Mucosa of rectum (tissue), 2 donors: ENCODE measurements around the gene BHLHA15.

ENCODE experiments used
- H3K27ac ChIP-seq, 2 donors: one replicate each; pipeline ENCODE4 v1.7.0; 2013; ENCODE audit warnings: inconsistent platforms in 2 of 2, low read depth in 2 of 2, low read length in 2 of 2
- H3K27me3 ChIP-seq, 2 donors: one replicate each; pipeline ENCODE4 v1.7.0; 2013; ENCODE audit warnings: low read length in 2 of 2; ENCODE audit not compliant: control insufficient read depth in 2 of 2, insufficient read depth in 2 of 2
- H3K36me3 ChIP-seq, 2 donors: one replicate each; pipeline ENCODE4 v1.7.0; 2013; ENCODE audit warnings: low read length in 2 of 2; ENCODE audit not compliant: control insufficient read depth in 2 of 2, insufficient read depth in 2 of 2
- H3K4me1 ChIP-seq, 2 donors: one replicate each; pipeline ENCODE4 v1.7.0; 2013; ENCODE audit warnings: low read length in 2 of 2, mild to moderate bottlenecking in 1 of 2; ENCODE audit not compliant: control insufficient read depth in 2 of 2, insufficient read depth in 2 of 2
- H3K4me3 ChIP-seq, 2 donors: one replicate each; pipeline ENCODE4 v1.7.0; 2013; ENCODE audit warnings: low read length in 2 of 2
- H3K9ac ChIP-seq, 2 donors: one replicate each; pipeline ENCODE4 v1.7.0; 2013; ENCODE audit warnings: low read length in 2 of 2, low read depth in 1 of 2, mild to moderate bottlenecking in 1 of 2
- H3K9me3 ChIP-seq, 2 donors: one replicate each; pipeline ENCODE4 v1.7.0; 2013; ENCODE audit warnings: low read length in 2 of 2; ENCODE audit not compliant: control insufficient read depth in 2 of 2
- donor health status: healthy.
- donor health status: Normal muscosa, but diverticular disease.

The BHLHA15 gene

DNA sequence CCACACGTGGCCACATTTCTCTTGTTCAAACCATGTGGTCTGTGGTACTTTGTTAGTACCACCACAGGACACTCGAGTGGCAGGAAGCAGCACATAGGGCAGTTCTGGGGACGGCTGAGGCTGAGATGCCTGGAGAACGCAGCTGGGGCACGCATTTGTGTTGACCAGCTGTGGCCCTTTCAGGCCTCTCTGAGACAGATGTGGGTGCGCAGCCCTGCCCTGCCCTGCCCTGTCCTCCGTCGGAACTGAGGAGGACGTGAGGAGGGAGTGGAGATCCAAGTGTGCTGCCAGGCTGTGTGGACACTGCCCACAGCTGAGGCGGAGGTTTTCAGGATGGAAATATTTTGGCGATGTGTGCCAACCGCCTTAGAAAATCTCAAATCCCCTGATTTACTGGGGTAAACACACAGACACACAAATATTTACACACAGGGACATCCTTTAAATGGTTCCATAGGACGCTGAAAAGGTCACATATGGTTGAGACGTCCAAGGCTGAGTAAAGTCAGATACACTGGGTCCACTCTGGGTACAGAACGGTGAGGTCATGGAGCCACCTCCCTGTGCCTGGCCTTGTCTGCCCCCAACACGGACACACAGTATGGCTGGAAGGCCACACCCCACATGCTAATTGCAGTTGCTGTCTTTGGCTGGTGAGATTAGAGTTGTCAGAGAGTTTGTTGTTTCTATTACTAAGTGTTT is 14.8 kb downstream of the BHLHA15 start:
- Histone ChIP-seq H3K27me3 (no peaks in the 10 kb centered on the region), H3K9me3 (no peaks in the 10 kb centered on the region), H3K4me3 (no peak overlapping the region), H3K27ac (no peak overlapping the region), H3K4me1 (no peaks in the 10 kb centered on the region), H3K36me3 (peaks cover 16 to 24% of the 10 kb centered on the region in 2 donors), H3K9ac (no peak overlapping the region)

GRCh38 chr7:98227939-98228338 is 16.7 kb downstream of the BHLHA15 start:
- Histone ChIP-seq H3K9me3 (no peaks in the 10 kb centered on the region), H3K9ac (no peak overlapping the region), H3K27ac (no peak overlapping the region), H3K36me3 (peaks cover 13 to 24% of the 10 kb centered on the region in 2 donors), H3K4me3 (no peak overlapping the region), H3K4me1 (no peaks in the 10 kb centered on the region), H3K27me3 (no peaks in the 10 kb centered on the region)

- Histone ChIP-seq H3K9me3 (no peaks in the 10 kb centered on the region), H3K27ac (no peak overlapping the region), H3K27me3 (no peaks in the 10 kb centered on the region), H3K4me1 (no peaks in the 10 kb centered on the region), H3K36me3 (peaks cover 13 to 24% of the 10 kb centered on the region in 2 donors), H3K9ac (no peak overlapping the region), H3K4me3 (no peak overlapping the region)
Measured at GRCh38 chr7:98228801-98229200, 17.6 kb downstream of the BHLHA15 start.

- Histone ChIP-seq H3K27me3 (no peaks in the 10 kb centered on the region), H3K4me3 (no peak overlapping the region), H3K36me3 (peaks cover 13 to 24% of the 10 kb centered on the region in 2 donors), H3K9ac (no peak overlapping the region), H3K4me1 (no peaks in the 10 kb centered on the region), H3K9me3 (no peaks in the 10 kb centered on the region), H3K27ac (no peak overlapping the region)
Measured at GRCh38 chr7:98229441-98229840, 18.2 kb downstream of the BHLHA15 start.

- H3K36me3 ChIP-seq: peaks cover 15 to 24% of the 10 kb centered on the region in 2 donors
- H3K27ac ChIP-seq: no peak overlapping the region
Measured at GRCh38 chr7:98229991-98230745, 18.9 kb downstream of the BHLHA15 start.

GRCh38 chr7:98230746-98231471 is 19.7 kb downstream of the BHLHA15 start:
- Histone ChIP-seq H3K4me3 (no peak overlapping the region), H3K9me3 (no peaks in the 10 kb centered on the region), H3K4me1 (no peaks in the 10 kb centered on the region), H3K9ac (no peak overlapping the region), H3K27ac (no peak overlapping the region), H3K27me3 (no peaks in the 10 kb centered on the region), H3K36me3 (peaks cover 15 to 21% of the 10 kb centered on the region in 2 donors)

More at GRCh38 chr7:98229991-98230745, 18.9 kb downstream of the BHLHA15 start:
- Histone ChIP-seq H3K9ac (no peak overlapping the region), H3K4me3 (no peak overlapping the region), H3K9me3 (no peaks in the 10 kb centered on the region), H3K4me1 (no peaks in the 10 kb centered on the region), H3K27me3 (no peaks in the 10 kb centered on the region)

DNA sequence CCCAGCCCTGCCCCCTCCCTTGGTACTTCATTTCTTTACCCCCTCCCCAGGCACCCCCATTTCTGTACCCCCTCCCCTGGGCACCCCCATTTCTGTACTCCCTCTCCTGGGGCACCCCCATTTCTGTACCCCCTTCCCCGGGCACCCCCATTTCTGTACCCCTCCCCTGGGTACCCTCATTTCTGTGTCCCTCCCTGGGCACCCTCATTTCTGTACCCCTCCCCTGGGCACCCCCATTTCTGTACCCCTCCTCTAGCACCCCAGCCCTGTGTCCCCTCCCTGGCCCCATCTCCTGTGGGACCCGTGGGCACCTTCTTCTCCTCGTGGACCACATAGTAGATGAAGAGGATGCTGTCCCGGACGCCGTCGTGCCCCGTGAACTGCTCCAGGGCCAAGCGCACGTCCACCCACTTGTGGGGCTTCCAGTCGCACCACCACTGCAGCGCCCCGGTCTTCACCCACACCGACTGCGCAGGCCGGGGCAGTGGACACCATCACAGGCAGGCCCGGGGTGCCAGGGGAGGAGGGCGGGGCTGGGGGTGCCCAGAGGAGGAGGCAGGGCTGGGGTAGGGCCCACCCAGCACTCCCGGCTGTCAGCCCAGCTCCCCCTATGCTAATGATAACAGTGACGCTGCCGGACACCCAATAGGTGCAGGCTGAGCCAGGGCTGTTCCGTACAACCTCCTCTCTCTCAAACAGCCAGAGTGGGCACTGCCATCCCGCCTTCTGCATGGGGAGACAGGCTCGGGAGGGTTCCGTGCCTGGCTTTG is 20.4 kb downstream of the BHLHA15 start:
- no peaks in the 10 kb centered on the region for H3K27me3 ChIP-seq
- H3K27ac ChIP-seq: no peak overlapping the region
- H3K4me3 ChIP-seq: no peak overlapping the region
- H3K4me1 ChIP-seq: no peaks in the 10 kb centered on the region
- H3K36me3 ChIP-seq: peaks cover 11 to 19% of the 10 kb centered on the region in 2 donors
- H3K9ac ChIP-seq: no peak overlapping the region
- H3K9me3 ChIP-seq: no peaks in the 10 kb centered on the region

DNA sequence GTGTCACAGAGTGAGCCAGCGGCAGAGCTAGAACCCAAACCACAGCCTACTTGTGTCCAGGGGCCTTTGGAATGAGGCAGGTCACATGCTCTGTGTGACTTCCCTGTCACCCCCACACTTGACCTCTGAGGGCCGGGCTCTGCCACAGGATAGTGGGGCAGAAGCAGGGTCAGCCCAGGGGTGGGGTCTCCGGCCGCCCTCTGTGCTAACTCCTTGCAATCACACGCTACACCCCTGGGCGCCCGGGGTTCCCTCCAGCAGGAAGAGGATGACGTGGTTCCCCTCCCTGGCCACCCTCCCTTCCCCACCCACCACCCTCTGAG is 21.0 kb downstream of the BHLHA15 start:
- Histone ChIP-seq H3K27ac (no peak overlapping the region), H3K9me3 (no peaks in the 10 kb centered on the region), H3K27me3 (no peaks in the 10 kb centered on the region), H3K36me3 (peaks cover 11 to 19% of the 10 kb centered on the region in 2 donors), H3K4me3 (no peak overlapping the region), H3K9ac (no peak overlapping the region), H3K4me1 (no peaks in the 10 kb centered on the region)

GRCh38 chr7:98232799-98233198 is 21.6 kb downstream of the BHLHA15 start:
- H3K4me1 ChIP-seq: no peaks in the 10 kb centered on the region
- H3K27me3 ChIP-seq: no peaks in the 10 kb centered on the region
- no peaks in the 10 kb centered on the region for H3K9me3 ChIP-seq
- peaks cover 12 to 19% of the 10 kb centered on the region in 2 donors for H3K36me3 ChIP-seq
- no peak overlapping the region for H3K9ac ChIP-seq
- no peak overlapping the region for H3K4me3 ChIP-seq
- no peak overlapping the region for H3K27ac ChIP-seq
